NCI-H460 (cell line): ENCODE measurements around the gene HASPIN. TPM values are rescaled to one million over a fixed set of nuclear protein-coding genes. Genes with fewer than 3 reads are reported as not detected.
A peak's percentile ranks its signal among the peaks of the same experiment; 100 is the strongest.
"Not testable (repeated sequence)": the region's sequence is repeated elsewhere in the genome, so short reads cannot be mapped to it uniquely, and the experiment has no call there.

ENCODE experiments used
- DNase-seq: peaks from one replicate; pipeline ENCODE4 v3.0.0-alpha.2; 2016; ENCODE audit warnings: low read depth; ENCODE audit errors: extremely low read depth
- total RNA-seq: library from RNA; depleted of rRNA; stranded (reverse); fragments of >200 nt; shearing (Covaris generic); gene quantifications from 2 replicates; pipeline ENCODE4 v1.2.3, GENCODE V29; 2014

HASPIN gene
- total RNA-seq, 1 experiment from 2014 or later, result 13.2 TPM

GRCh38 chr17:3695723-3696411 is 27.8 kb upstream of the HASPIN start, which contains the start of gene P2RX5:
Gene P2RX5 (minus strand): TSS chr17:3696155. CDS start chr17:3696005, 150 bp downstream.
- DNase-seq, result no peak

GRCh38 chr17:3697103-3697476 is 26.6 kb upstream of the HASPIN start:
- no peak for DNase-seq

GRCh38 chr17:3698139-3698538 is 25.6 kb upstream of the HASPIN start:
- no peak for DNase-seq

- no peak for DNase-seq
These were observed 23.8 kb upstream of the HASPIN start for GRCh38 chr17:3699951-3700350.

GRCh38 chr17:3702041-3702539 is 21.6 kb upstream of the HASPIN start:
- not testable (repeated sequence) for DNase-seq

- no peak for DNase-seq
These were observed 18.6 kb upstream of the HASPIN start for GRCh38 chr17:3704931-3705717.

GRCh38 chr17:3705718-3705984 is 18.1 kb upstream of the HASPIN start:
- not testable (repeated sequence) for DNase-seq

GRCh38 chr17:3708366-3708765 is 15.3 kb upstream of the HASPIN start:
- DNase-seq, result no peak

- no peak for DNase-seq
These were observed 12.7 kb upstream of the HASPIN start for GRCh38 chr17:3710951-3711383.

- DNase-seq, result no peak
These were observed 10.8 kb upstream of the HASPIN start for GRCh38 chr17:3712811-3713463.

GRCh38 chr17:3715296-3715695 is 8.4 kb upstream of the HASPIN start:
- no peak for DNase-seq

- no peak for DNase-seq
These were observed 5.5 kb upstream of the HASPIN start for GRCh38 chr17:3718201-3718600.

GRCh38 chr17:3719265-3719664 is 4.4 kb upstream of the HASPIN start:
- no peak for DNase-seq

- no peak for DNase-seq
These were observed 987 bp upstream of the HASPIN start for GRCh38 chr17:3722716-3723115.

GRCh38 chr17:3723188-3723555 is 531 bp upstream of the HASPIN start:
- no peak for DNase-seq

- DNase-seq, result no peak
These were observed 825 bp downstream of the HASPIN start for GRCh38 chr17:3724378-3725077.

GRCh38 chr17:3727041-3727440 is 3.3 kb downstream of the HASPIN start:
- no peak for DNase-seq

GRCh38 chr17:3728099-3728498 is 4.4 kb downstream of the HASPIN start:
- DNase-seq, result not testable (repeated sequence)

- no peak for DNase-seq
These were observed 6.2 kb downstream of the HASPIN start for GRCh38 chr17:3729881-3730280.

GRCh38 chr17:3730881-3731429 is 7.3 kb downstream of the HASPIN start:
- DNase-seq, result no peak

- DNase-seq, result peak; percentile 32
These were observed 8.5 kb downstream of the HASPIN start for GRCh38 chr17:3732210-3732621.
